ENCODE results near the gene CTNNBL1. TPM values are rescaled to one million over a fixed set of nuclear protein-coding genes. Genes with fewer than 3 reads are reported as not detected.
A peak's percentile ranks its signal among the peaks of the same experiment; 100 is the strongest.

Gene CTNNBL1
- total and polyA plus RNA-seq, 12 donors: 5.5 to 75.5 (median 37.7) TPM

- Histone ChIP-seq H3K36me3 (replicated peaks in 1 of 2) (no peaks in the 10 kb centered on the region), H3K27me3 (no peaks in the 10 kb centered on the region), H3K4me1 (replicated peaks in 1 of 2) (peaks cover 0 to 17% of the 10 kb centered on the region in 2 donors), H3K4me3 (no peak overlapping the region), H3K27ac (no peak overlapping the region), H3K9me3 (replicated peaks in 1 of 3) (peaks cover 0 to 6% (median 0%) of the 10 kb centered on the region in 3 donors)
- intact Hi-C loops (cut with DNase I): no loop called here
- no peak for DNase-seq
- 88 to 93% (median 92%) methylated on average over 7 of the region's 7 CpGs for WGBS, 4 donors
- TF ChIP-seq POLR2A (IDR thresholded peaks at IDR 0.05) (no peak), CTCF (IDR thresholded peaks at IDR 0.05) (no peak)
These were observed 31.3 kb downstream of the CTNNBL1 start for GRCh38 chr20:37725165-37725564.

GRCh38 chr20:37725855-37726254, 32.0 kb downstream of the CTNNBL1 start:
- WGBS, 4 donors: 89 to 94% (median 94%) methylated on average over 5 of the region's 5 CpGs
- TF ChIP-seq CTCF (IDR thresholded peaks at IDR 0.05) (no peak), POLR2A (IDR thresholded peaks at IDR 0.05) (no peak)
- no peak overlapping the region for H3K4me3 ChIP-seq
- H3K9me3 ChIP-seq (replicated peaks in 1 of 3): peaks cover 0 to 6% (median 0%) of the 10 kb centered on the region in 3 donors
- DNase-seq: no peak
- peaks cover 0 to 17% of the 10 kb centered on the region in 2 donors for H3K4me1 ChIP-seq (replicated peaks in 1 of 2)
- H3K36me3 ChIP-seq (replicated peaks in 1 of 2): no peaks in the 10 kb centered on the region
- intact Hi-C loops (cut with DNase I): no loop called here
- H3K27me3 ChIP-seq: no peaks in the 10 kb centered on the region
- H3K27ac ChIP-seq: no peak overlapping the region

GRCh38 chr20:37726321-37726720, 32.5 kb downstream of the CTNNBL1 start:
- TF ChIP-seq CTCF (IDR thresholded peaks at IDR 0.05) (no peak), POLR2A (IDR thresholded peaks at IDR 0.05) (no peak)
- H3K4me1 ChIP-seq (replicated peaks in 1 of 2): peaks cover 0 to 17% of the 10 kb centered on the region in 2 donors
- H3K36me3 ChIP-seq (replicated peaks in 1 of 2): no peaks in the 10 kb centered on the region
- intact Hi-C loops (cut with DNase I): no loop called here
- H3K27me3 ChIP-seq: no peaks in the 10 kb centered on the region
- no peak overlapping the region for H3K27ac ChIP-seq
- H3K4me3 ChIP-seq: no peak overlapping the region
- no peak for DNase-seq
- H3K9me3 ChIP-seq (replicated peaks in 1 of 3): peaks cover 0 to 4% (median 0%) of the 10 kb centered on the region in 3 donors

- Histone ChIP-seq H3K4me3 (no peak overlapping the region), H3K36me3 (replicated peaks in 1 of 2) (no peaks in the 10 kb centered on the region), H3K4me1 (replicated peaks in 1 of 2) (peaks cover 0 to 17% of the 10 kb centered on the region in 2 donors), H3K9me3 (replicated peaks in 1 of 3) (no peaks in the 10 kb centered on the region), H3K27ac (no peak overlapping the region), H3K27me3 (no peaks in the 10 kb centered on the region)
- no peak for TF ChIP-seq POLR2A (IDR thresholded peaks at IDR 0.05)
- TF ChIP-seq CTCF (IDR thresholded peaks at IDR 0.05): no peak
- DNase-seq: peak in 1 of 7 donors; percentile 15
- WGBS, 4 donors: 85 to 89% (median 88%) methylated on average over 7 of the region's 7 CpGs
- intact Hi-C loops (cut with DNase I): no loop called here
These were observed 33.4 kb downstream of the CTNNBL1 start for GRCh38 chr20:37726971-37727956.
